K562 (cell line): ENCODE data around the gene SMG5. TPM values are rescaled to one million over a fixed set of nuclear protein-coding genes. Genes with fewer than 3 reads are reported as not detected.

Experiments
- AFF1 ChIP-seq, 2 experiments: fragments of 450-650 bp; IDR thresholded peaks; 2 replicates each; pipeline ENCODE4 v1.6.1; 2018; ENCODE audit warnings: mild to moderate bottlenecking in 2 of 2, low read depth in 1 of 2; ENCODE audit not compliant: partially characterized antibody in 2 of 2
- BRD4 ChIP-seq: fragments of 200-600 bp; sonication (generic); IDR thresholded peaks from 2 replicates; pipeline ENCODE4 v1.6.1; 2017; ENCODE audit warnings: inconsistent platforms
- E2F8 ChIP-seq: fragments of 450-650 bp; IDR thresholded peaks from 2 replicates; pipeline ENCODE4 v1.7.1; 2018; ENCODE audit warnings: mild to moderate bottlenecking, low read depth; ENCODE audit not compliant: partially characterized antibody
- KAT8 ChIP-seq: fragments of 450-650 bp; IDR thresholded peaks from 2 replicates; pipeline ENCODE4 v1.6.1; 2016; ENCODE audit warnings: low read depth, mild to moderate bottlenecking
- MEF2A ChIP-seq: IDR thresholded peaks from 2 replicates; pipeline ENCODE4 v1.6.1; 2011; ENCODE audit warnings: low read depth, mild to moderate bottlenecking, low read length, moderate library complexity; ENCODE audit not compliant: control insufficient read depth
- MNT ChIP-seq, 2 experiments: fragments of 450-650 bp; conservative IDR thresholded peaks; 2 replicates each; pipeline ENCODE4 v1.6.1; 2017; ENCODE audit warnings: mild to moderate bottlenecking in 2 of 2, moderate library complexity in 2 of 2
- NELFE ChIP-seq: IDR thresholded peaks from 2 replicates; pipeline ENCODE4 v1.6.1; 2011; ENCODE audit warnings: mild to moderate bottlenecking; ENCODE audit not compliant: insufficient read depth, insufficient read length
- POLR2H ChIP-seq: IDR thresholded peaks from 2 replicates; pipeline ENCODE4 v1.6.1; 2016; ENCODE audit warnings: missing genetic modification characterization, low read depth, mild to moderate bottlenecking, control low read depth, missing compliant biosample characterization, moderate library complexity
- RBBP5 ChIP-seq: fragments of 200-600 bp; sonication (generic); IDR thresholded peaks from 2 replicates; pipeline ENCODE4 v1.6.1; 2012; ENCODE audit warnings: borderline replicate concordance, mild to moderate bottlenecking, low read length, control low read depth, inconsistent platforms; ENCODE audit not compliant: insufficient read depth, poor library complexity, severe bottlenecking
- RNF219 ChIP-seq: fragments of 250-450 bp; sonication (Bioruptor Pico); IDR thresholded peaks from 2 replicates; pipeline ENCODE4 v1.5.0; 2022; ENCODE audit warnings: mild to moderate bottlenecking
- ZNF785 ChIP-seq: fragments of 250-450 bp; sonication (Bioruptor Pico); IDR thresholded peaks from 2 replicates; pipeline ENCODE4 v1.4.0; 2020; ENCODE audit warnings: mild to moderate bottlenecking
- polyA plus RNA-seq, 8 experiments: library from polyadenylated mRNA; depleted of rRNA in 4 of 8; stranded (reverse) in 5 of 8; unstranded in 3 of 8; fragments of >200 nt; fragmentation: Nextera tagmentation in 2 of 8; fragmentation: Illumina TruSeq in 1 of 8; extraction: Ambion mirVana in 2 of 8; extraction: Trizol in 1 of 8; gene quantifications; 2 replicates each; pipeline versions ENCODE4 v1.2.1 to v1.2.3, GENCODE V29; 2011 to 2014; ENCODE audit warnings: inconsistent platforms in 1 of 8, missing spikeins in 1 of 8
- total RNA-seq, 7 experiments: library from RNA; depleted of rRNA in 6 of 7; stranded (reverse); fragments of >200 nt in 6 of 7; fragmentation: Illumina TruSeq in 2 of 7; extraction: Trizol in 2 of 7; gene quantifications; 2 replicates each; pipeline versions ENCODE4 v1.2.1 to v1.2.3, GENCODE V29; 2011 to 2021; ENCODE audit warnings: low replicate concordance in 1 of 7

Gene SMG5
- total and polyA plus RNA-seq, 9 of the 15 experiments (the other 6 are each of a cell fraction or from before 2014, with no cell fraction given) = 1.4 to 85.9 (median 53.0) TPM

- no peak for TF ChIP-seq AFF1 (IDR thresholded peaks at IDR 0.05; ENCODE audit: low read depth in 1 of 2, partially characterized antibody in 2 of 2)
- no peak for TF ChIP-seq KAT8
- no peak for TF ChIP-seq MNT (conservative IDR thresholded peaks at IDR 0.05)
- no peak for TF ChIP-seq ZNF785
- TF ChIP-seq RNF219 (CRISPR knock-in tag) = no peak
- TF ChIP-seq RBBP5 = no peak
- TF ChIP-seq E2F8 = no peak
- TF ChIP-seq NELFE = no peak
- no peak for TF ChIP-seq MEF2A
- TF ChIP-seq BRD4 = no peak
- TF ChIP-seq POLR2H (tag) = no peak
Measured at GRCh38 chr1:156281693-156282478, 739 bp downstream of the SMG5 start (continued).
